GM11168 (cell line): ENCODE measurements around the gene ANAPC16.

Experiments
- in situ Hi-C: fragments of 300-500 bp; cut with MboI; formaldehyde crosslinking; loops from one replicate; pipeline ENCODE4 v1.12.0; 2022; ENCODE audit warnings: low sequenced_read_pairs; ENCODE audit not compliant: unreplicated experiment

The ANAPC16 gene

GRCh38 chr10:72240371-72240770 is 24.6 kb downstream of the ANAPC16 start:
- in situ Hi-C loops, result loop anchor here (25.0 kb wide), 1 partner anchor 97 kb away; no protein-coding TSS in a partner anchor

DNA sequence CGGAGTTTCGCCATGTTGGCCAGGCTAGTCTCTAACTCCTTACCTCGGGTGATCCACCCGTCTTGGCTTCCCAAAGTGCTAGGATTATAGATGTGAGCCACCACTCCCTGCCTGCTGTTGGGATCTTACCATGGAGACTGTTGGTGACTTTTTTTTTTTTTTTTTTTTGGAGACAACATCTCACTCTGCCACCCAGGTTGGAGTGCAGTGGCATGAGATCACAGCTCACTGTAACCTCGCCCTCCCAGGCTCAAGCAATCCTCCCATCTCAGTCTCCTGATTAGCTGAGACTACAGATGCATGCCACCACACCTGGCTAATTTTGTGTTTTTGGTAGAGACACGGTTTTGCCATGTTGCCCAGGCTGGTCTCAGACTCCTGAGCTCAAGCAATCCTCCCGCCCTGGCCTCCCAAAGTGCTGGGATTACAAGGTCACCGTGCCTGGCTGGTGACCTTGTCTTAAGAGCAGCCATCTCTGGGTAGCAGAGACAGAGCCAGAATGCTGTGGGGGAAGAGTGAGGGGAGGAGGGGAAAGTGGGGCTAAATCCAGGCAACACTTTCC is 26.0 kb downstream of the ANAPC16 start:
- in situ Hi-C loops, result loop anchor here (25.0 kb wide), 1 partner anchor 96 kb away; no protein-coding TSS in a partner anchor

GRCh38 chr10:72242675-72243074 is 26.9 kb downstream of the ANAPC16 start:
- in situ Hi-C loops, result loop anchor here (25.0 kb wide), 1 partner anchor 95 kb away; no protein-coding TSS in a partner anchor

DNA sequence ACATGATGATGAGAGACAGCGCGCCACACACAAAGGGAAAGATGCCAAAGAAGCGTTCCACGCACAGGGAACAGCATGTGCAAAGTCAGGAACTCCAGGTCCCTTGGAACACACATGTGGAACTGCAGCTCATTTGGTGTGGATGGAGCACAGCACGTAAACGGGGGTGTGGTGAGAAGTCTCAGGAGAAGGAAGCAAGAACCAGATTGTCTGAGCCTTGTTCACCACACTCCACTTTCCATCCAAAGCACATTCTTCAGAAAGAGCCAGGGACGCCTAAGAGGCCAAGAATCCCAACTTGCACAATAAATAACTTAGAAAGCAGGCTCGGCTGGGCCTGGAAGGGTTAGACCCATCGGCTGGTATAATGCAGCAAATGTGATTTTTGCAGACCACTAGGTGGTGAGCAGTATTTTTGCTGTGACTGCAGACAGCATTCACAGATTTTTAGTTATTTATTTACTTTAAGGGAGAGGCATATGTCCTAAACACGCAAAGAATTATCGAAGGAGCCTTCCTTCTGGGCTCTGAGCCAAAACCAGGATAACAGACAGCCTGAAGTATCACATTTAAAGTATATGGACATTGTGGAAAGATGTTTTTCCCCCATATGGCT is 28.1 kb downstream of the ANAPC16 start:
- in situ Hi-C loops, result loop anchor here (25.0 kb wide), 1 partner anchor 93 kb away; no protein-coding TSS in a partner anchor

DNA sequence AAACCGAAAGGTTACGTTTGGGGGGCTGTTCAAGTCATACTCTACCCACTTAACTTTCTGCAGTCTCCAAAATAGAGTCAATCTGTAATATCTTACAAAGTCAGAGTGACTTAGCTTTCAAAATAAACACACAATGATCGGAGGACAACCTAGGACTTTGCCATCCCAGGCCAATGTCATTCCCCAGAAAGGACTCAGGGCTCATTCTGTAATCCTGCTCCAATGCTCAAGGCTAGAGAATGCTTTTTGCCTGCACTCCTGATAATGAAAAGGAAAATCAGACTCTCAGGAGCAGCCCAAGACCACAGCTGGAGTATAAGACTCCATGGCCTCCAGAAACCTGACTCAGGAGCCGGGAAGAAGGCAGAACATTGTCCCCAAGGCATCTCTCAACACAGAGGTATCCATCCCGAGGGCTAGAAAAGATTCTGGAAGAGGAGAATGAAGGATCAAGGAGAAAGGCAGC is 28.8 kb downstream of the ANAPC16 start:
- in situ Hi-C loops, result loop anchor here (25.0 kb wide), 1 partner anchor 93 kb away; no protein-coding TSS in a partner anchor

DNA sequence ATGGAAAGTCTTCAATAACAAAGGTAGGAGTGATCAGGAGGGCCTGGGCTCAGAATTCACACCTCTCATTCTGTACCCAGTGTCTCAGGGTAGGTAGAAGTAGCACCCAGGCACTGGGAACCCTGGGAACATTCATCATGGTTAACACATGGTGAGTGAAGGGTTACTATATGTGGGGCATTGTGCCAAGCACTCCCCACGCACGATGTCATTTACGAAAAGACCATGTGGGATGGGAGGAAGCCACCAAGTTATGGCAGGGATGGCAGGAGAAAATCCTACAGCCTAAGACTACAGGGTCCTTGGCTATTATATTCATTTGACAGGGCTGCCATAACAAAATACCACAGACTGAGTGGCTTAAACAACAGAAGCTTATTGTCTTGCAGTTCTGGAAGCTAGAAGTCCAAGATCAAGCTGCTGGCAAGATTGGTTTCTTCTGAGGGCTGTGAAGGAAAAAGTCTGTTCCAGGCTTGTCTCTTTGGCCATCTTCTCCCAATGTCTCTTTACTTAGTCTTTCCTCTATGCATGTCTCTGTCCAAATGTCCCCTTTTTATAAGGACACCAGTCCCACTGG is 30.2 kb downstream of the ANAPC16 start:
- in situ Hi-C loops, result loop anchor here (25.0 kb wide), 1 partner anchor 91 kb away; no protein-coding TSS in a partner anchor

DNA sequence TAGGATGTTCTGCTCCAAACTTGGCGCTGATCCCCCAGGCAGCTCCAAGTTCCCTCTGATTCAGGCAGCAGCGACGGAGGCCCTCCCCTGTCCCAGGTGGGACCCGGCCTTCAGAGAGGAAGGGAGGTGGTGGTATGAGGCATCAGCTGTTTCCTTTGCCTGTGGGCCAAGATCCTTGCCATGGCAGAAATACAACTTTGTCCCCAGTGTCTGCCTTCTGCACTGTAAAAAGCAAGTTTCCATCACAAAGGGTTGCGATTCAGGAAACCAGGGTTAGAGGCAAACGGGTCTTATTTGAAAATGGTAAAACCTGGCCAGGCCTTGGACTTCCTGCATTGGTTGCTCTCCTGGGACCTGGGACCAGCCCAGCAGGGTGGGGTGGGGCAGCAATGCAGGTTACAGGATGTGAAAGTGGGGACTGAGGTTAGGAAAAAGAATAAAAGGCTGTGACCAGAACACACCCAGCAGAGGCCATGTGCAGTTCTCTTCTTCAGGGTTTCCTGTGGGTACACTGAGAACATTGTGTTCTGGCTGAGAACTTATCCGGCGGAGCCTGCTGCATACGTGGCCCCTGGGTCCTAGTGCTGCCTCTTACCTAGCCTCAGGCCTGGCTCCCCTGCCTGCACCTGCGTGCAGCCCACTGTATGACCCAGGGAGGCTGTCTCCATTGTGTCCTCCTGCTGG is 32.8 kb downstream of the ANAPC16 start:
- in situ Hi-C loops, result loop anchor here (25.0 kb wide), 1 partner anchor 89 kb away; no protein-coding TSS in a partner anchor

- in situ Hi-C loops, result loop anchor here (25.0 kb wide), 1 partner anchor 88 kb away; no protein-coding TSS in a partner anchor
These were observed 33.5 kb downstream of the ANAPC16 start for GRCh38 chr10:72249176-72249862.

DNA sequence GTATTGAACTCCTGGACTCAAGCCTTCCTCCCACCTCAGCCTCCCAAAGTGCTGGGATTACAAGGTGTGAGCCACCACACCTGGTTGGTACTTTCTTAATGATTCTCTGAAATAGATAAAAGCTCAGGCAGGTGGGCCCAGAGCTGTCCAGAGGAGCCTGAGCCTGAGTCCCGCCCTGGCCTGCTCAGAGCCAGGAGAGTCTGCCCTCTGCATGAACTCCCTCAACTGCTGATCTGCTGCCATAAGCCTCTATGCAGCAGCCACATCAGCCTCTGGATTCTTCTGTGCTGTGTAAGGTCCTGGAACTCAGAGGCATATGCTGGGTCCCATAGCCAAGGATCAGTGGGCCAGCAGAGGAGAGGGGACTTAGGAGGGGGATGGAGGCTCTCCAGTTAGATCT is 34.9 kb downstream of the ANAPC16 start:
- in situ Hi-C loops, result no loop called here

DNA sequence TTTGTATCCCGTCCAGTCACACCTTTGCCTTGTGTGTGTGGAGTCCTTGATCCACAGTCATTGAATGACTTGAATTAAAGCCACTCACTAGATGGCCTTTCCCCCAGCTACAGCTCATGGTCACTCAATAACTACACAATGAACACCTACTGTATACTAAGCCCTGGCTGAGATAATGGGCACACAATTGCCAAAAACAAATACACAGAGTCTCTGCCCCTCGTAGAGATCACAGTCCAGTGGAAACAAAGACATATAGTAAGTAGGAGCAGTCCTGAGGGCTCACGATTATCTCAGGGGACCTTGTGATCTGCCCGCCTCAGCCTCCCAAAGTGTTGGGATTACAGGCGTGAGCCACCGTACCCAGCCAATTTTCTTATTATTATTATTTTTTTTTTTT is 35.8 kb downstream of the ANAPC16 start:
- in situ Hi-C loops, result no loop called here

DNA sequence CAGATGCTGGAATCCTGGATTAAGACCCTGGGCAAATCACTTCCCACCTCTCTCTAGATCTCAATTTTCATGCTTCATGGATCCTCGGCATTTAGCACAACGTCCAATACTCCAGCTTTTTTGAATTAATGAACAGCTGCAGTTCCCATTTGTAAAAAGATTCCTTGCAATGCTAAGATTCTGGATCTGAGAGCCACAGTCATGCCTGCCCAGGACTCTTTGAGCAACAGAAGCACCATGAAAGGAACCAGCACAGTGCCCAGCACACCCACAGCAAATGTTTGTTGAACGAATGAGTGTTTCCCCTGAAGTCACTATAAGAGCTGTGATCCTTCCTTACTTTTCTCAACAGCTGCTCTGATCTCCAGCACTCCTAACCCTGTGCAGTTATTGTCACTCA is 37.2 kb downstream of the ANAPC16 start:
- in situ Hi-C loops, result no loop called here

DNA sequence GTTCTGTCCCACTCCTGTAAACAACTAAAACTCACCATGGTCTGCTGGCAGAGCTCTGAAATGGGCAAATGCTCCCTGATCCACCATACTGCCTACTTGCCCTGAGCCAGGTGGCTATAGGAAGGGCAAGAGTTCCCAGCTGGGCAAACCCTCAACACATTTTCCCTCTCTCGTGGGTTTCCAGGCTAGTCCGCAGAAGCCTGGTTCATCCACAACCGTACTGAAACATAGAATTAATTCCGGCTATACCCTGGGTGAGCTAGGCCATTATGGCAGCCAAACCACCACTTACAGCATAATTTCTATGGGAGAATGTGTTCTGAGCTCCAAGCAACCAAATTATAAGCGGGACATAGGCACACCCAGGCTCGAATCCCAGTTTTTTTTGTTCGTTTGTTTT is 37.8 kb downstream of the ANAPC16 start:
- in situ Hi-C loops, result no loop called here

DNA sequence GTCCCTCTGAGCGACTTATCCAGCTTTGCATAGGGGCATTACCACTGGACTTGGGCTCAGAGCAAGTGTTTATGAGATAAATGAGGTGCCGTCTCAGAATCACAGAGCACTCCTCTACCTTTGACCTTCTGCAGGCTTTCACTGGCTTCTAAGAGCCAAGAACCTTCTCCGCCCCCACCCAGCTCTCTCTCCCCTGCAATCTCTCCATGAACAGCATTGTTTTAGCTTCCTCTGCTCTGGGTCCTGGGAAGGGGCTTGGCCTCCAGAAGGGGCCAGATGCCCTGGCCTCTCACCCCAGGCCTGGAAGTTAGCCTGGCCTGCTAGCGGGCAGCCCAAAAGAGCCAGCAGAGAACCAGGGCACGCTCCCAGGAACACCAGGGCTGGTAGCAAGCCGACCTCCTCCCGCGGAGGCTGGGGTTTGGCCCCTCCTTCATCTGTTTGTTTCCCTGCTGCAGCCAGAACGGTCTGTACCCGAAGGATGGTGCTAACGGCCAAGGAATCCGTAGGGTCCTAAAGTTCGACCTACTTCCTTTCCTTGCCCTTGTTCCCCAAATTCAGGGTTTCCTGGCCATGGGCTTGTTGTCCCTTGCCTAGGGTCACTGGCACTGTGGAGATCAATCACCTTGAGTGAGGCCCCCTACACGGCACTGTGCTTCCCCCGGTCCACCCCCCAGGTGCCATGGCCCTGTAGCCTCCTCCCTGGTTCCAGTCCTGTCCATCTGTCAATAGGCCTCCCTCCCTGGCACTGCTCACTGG is 39.2 kb downstream of the ANAPC16 start:
- in situ Hi-C loops, result no loop called here

GRCh38 chr10:72255977-72256729 is 40.3 kb downstream of the ANAPC16 start:
- in situ Hi-C loops, result no loop called here

GRCh38 chr10:72257051-72257892 is 41.5 kb downstream of the ANAPC16 start:
- in situ Hi-C loops, result no loop called here

- in situ Hi-C loops, result no loop called here
These were observed 42.8 kb downstream of the ANAPC16 start for GRCh38 chr10:72258617-72259016.

DNA sequence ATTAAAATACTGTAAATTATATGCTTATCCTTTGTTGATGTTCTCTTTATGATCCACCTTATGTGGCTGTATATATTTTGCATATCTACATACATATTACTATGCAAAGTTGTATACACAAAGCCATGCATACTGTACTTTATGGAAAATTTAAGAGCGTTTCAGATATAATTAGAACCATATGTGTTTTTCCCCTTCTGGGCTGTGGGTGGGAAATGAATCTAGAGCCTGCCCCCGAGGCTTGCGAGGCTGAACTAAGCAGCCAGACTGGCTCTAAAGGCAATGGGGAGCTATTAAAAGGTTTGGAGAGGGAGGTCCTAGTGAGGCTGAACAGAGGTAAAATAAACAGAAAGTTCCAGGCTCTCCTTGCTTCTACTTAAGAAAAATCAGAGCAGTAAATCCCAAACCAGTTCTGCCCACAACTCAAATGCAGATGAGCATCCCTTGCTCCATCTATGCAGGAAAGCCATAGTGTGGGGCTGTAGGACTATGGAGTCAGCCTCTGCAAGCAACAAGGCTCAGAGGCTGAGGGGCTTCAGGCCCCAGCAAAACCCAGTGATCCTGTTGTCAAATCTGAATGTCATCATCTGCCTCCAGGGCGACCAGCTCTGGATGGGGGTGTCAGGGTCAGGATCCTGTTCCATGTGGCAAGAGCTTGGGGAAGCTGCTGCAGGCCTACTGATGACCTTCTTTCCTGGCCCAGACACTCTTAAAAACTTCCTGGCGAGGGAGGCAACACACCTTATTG is 43.9 kb downstream of the ANAPC16 start:
- in situ Hi-C loops, result no loop called here
